Endometrium (tissue), 2 donors: ENCODE measurements around the gene ETDB.
"Not testable (repeated sequence)": the region's sequence is repeated elsewhere in the genome, so short reads cannot be mapped to it uniquely, and the experiment has no call there.

Experiments used
- FAIRE-seq: peaks from 2 replicates; lab custom pipeline; 2012; peaks lifted over from hg19 to GRCh38; lab: Jason Lieb, UNC
- donor health status: control.
- donor health status: control.

ETDB gene

DNA sequence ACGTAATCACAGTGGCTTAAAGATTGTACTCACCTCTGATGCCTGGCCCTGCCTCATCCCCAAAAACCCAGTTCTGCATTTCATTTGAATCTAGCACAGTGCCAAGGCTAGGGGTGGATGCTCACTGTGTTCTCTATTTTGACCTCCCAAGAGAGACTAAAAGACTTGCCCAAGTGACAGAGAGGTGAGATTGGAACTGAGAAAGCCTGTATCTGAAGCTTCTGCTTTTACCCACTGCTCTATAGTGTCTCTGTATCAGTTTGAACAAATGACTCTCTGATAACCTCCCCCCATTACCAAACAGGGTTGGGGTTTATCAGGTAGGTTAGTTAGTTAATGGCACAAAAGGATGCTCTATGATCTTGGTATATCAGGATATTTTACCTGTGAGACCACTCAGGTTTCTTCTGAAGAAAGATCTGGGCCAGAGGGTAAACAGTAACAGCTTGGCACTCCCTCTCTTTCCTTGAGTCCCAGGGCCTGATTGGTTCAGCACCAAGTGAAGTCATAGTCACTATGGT is at the start of gene ETDB:
ETDB (minus strand) TSS at position 471 of the 521 bp plus-strand sequence. CDS start 1,265 bp downstream, outside the sequence.
- not testable (repeated sequence) for FAIRE-seq

DNA sequence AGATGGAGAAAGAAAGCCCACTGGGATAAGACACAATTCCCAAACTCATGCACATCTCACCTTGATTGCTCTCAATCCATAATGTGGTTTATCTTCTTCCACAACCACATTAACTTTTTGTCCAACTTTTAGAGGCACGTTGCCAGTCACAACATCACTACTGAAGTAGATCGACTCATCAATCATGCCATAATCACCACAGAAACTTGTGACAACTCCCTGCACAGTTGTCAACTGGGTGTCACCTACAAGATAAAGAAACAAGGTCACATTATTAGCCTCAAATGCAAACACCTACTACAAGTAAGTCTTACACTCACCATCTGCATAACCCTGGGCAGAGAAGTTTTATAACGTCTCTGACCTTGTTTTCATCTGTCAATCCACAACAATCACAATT is 49.2 kb upstream of the ETDB start:
- not testable (repeated sequence) for FAIRE-seq

DNA sequence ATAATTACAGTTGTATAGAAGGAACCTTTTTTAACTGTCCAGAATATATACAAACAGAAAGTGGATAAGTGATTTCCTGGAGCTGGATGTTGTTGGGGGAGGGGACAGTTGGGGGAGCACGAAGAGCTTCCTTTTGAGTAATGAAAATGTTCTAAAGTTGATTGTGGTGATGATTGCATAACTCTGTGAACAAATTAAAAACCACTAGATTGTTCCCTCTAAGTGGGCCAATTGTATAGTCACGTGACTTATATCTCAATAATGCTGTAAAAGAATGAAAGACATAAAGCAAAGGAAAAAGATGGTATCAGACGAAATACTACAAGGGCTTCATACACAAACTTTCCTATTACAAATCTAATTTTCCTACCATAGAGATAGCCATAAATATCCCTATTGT is 48.2 kb upstream of the ETDB start:
- FAIRE-seq: no peak

DNA sequence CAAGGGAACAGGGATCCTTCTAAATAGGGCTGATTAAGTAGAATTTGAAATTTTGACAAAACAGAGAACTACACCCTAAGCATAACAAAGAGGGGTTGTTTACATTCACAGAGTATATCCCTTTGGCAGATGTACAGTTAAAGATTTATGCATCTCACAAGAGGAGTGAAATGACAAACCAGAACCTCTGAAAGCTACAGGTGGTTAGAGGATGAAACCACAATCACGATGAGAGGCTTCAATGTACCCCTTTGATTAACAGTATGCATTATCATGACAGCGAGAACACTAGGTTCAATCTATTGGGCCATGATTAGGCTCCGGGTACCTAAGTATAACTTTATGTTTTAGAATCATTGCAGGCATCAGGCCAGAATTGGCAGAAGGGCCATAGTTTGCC is 34.4 kb upstream of the ETDB start:
- not testable (repeated sequence) for FAIRE-seq

DNA sequence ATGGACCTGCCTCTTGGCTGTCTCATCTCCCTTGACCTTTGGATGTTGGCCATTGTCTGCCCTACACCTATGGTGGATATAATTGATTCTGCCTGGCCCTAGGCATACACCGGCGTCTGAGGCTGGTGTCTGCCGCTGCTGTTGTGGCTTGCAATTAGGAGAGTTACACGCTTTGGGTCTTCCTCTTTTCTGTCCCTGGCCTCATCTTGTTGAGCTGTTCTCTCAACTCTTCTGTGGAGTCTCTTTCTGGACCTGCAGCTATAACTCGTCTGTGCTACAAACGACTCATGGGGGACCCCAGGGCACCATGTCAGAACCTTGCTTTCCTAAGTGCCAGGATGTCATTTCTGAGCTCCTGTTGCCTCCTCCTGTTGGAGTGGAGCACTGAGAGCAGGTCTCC is 5.8 kb upstream of the ETDB start:
- not testable (repeated sequence) for FAIRE-seq

DNA sequence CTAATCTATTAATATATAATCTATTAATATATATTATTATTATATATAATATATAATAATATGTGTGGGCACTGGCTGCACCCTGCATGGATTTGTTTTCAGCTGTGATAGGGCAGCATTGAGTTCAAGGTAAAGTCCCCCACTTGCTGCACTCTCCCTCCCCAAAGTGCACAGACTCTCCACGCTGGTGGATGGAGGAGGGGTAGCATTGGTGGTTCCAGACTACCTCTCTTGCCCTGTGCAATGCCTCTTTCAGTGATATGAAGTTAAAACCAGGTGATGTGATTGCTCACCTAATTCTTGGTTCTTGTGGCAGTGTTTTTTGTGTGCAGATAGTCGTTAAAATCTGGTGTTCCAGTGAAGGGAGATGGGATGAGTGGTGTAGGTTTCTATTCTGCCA is 4.3 kb downstream of the ETDB start:
- not testable (repeated sequence) for FAIRE-seq

DNA sequence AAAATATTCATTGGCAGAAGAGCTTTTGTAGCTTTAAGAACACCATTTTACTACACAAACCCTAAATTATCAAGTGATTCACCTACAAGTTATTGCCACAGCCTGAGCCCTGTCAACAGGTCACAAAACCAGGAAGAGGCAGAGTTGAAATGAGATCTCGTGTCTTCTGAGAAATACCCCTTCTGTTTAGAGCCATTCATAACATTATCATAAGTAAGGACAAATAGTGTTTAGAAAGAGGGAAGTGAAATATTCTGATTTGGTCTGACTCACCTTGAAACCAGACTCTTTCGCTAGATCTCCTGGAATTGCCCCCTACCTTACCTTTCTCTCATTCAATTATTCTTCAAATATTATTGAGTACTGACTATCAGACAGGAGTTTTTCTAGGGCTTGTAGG is 5.9 kb downstream of the ETDB start:
- no peak for FAIRE-seq

DNA sequence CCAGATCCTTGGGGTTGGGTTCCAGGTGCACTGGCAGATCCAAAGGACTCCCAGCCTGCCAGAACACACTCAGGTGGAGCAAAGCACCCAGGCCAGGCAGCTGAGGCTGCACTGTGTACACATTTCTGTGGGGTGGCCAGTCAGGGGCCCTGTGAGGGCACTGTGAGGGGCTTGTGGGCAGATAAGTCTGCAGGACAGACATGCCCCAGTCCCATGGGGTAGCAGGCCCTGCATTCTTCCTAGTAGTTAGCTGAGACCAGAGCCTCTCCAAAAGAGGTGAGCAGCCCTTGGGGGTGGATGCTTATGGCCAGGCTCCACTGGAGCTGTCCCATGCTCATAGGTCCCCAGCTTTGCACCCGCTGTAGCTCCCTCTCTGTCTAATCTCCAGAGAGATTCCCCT is 7.6 kb downstream of the ETDB start:
- no peak for FAIRE-seq

DNA sequence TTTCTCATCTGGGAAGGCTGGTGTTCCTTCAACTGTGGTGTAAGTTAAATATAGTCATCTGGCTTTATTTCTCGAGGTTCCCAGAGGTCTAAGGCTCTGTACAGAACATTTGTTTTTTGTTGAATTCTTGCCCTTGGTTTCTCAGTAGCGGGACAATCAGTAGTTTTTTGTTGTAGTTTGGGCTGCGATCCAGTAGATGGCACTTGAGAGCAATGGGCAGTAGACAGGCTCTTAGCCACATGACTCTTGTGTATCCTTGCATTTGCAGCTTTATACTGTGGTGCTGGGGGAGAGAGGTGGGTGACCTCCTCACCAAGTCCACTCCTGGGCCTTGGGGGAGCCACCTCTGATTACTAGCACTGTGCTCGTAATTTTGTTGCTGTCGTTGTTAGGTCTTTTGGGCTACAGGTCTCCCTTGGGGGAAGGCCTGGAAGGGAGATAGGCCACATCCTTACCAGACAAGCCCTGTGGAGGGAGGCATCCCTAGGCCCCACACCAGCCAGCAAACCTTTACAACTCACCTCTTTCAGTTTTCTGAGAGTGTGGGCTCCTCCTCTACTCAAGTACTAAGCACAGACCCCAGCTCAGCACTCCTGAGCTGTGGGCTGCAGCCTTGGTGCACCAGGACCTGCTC is 8.1 kb downstream of the ETDB start:
- no peak for FAIRE-seq

DNA sequence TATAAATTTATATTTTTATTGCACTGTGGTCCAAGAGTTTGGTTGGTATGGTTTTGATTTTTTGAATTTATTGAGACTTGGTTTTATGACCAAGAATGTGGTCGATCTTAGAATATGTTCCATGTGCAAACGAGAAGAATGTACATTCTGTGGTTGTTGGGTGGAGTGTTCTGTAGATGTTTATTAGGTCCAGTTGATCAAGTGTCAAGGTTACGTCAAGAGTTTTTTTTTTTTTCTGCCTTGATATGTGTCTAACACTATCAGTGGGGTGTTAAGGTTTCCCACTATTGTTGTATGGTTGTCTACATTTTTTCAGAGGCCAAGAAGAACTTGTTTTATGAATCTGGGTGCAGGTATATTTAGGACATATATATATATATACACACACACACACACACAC is 10.8 kb downstream of the ETDB start:
- no peak for FAIRE-seq

DNA sequence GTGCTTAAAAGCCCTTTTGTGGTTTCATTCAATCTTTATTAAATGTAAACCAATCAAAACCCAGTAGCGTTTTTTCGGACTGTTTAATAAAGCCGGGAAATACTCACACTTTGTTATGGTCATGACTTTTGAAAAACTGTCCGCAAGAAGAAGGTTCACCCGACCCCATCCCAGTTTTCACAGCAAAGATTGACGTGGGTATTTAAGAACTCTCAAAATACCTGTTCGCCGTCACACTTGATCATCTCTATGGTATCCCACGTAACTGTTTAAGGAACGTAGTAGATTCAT is 20.9 kb downstream of the ETDB start:
- FAIRE-seq: no peak

DNA sequence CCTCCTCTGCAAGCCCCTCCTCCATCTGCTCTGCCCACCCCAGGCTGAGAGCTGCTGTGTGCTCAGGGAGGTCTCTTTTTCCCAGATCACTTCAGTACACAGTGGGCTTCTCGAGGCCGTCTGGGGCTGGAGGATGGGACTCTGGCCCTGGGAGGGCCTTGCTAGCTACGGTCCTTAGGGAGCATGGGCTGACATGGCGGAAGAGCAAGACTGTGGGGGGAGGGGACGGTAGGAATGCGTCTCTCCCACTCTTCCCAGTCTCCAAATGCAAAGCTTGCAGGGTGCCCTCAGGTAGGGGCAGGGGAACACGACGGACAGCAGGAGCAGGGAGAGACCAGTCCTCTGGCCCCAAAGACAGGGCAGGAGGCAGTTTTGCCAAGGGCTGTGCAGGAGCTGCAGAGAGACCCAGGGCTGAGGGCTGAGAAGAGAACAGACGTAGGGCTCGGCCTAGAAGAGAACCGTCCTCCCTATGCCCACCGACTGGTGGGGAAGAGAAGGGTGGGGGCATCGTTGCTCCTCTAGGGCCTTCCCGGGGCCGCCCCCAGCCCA is 23.1 kb downstream of the ETDB start:
- FAIRE-seq: not testable (repeated sequence)

DNA sequence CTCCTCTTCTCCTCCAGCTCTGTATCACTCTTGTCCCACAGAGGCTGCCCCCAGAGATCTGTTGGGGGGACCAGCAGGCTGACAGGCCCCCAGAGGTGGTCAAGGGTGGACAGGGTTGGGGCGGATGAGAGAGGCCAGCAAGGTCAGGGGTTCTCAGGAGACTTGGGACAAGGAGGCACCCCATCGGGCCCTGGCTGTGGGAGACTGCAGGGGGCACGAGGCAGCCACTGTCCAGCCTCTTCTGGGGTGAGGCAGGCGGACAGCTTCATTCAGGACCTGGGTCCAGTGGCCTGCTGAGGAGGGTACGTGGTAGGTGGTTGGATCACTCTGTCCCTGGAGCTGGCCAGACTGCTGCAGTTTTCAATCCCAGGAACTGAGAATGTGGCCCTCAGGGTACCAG is 24.6 kb downstream of the ETDB start:
- no peak for FAIRE-seq

DNA sequence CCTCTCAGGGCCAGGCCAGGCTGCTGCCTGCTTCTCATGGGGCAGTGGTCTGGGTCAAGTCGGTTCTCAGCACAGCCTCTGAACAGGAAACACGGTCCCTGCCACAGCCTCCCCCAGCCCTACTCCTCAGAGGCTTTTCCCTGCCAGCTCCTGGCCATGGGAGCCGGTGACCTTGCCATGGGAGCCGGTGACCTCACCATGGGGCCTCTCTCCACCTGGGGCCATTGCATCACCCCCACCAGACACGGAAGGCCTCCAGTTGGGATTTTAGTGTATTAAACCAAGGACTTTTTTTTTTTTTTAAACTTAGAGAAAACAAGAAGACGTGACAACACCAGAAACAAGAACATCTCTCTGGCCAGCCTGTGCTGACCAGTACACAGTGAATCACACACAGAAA is 25.6 kb downstream of the ETDB start:
- FAIRE-seq: no peak

DNA sequence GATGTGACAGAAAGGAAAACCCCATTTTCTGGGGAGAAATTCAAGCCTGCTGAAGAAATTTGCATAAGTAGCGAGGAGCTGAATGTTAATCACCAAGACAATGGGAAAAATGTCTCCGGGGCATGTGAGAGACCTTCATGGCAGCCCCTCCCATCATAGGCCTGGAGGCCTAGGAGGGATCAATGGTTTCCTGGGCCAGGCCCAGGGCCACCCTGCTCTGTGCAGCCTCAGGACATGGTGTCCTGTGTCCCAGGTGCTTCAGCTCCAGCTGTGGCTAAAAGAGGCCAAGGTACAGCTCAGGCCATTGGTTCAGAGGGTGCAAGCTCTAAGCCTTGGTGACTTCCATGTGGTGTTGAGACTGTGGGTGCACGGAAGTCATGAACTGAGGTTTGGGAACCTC is 31.2 kb downstream of the ETDB start:
- FAIRE-seq: no peak

DNA sequence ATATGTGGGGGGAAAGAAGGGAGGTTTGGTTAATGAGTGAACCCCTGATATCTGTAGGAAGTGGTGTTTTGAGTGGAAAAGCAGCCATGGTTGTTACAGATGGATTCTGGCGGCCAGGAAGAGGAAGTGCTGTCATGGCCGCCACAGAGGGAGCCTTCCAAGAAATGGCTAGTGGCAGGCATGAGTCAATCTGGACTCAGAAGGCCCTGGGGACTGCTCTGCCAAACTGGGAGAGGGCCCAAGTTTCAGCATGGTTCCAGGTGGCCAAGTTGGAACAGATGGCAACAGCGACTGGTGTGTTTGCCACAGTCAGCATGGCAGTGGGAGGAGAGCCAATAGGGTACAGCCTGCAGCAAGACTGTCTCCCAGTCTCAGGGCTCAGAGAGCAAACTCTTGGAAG is 32.5 kb downstream of the ETDB start:
- FAIRE-seq: no peak

DNA sequence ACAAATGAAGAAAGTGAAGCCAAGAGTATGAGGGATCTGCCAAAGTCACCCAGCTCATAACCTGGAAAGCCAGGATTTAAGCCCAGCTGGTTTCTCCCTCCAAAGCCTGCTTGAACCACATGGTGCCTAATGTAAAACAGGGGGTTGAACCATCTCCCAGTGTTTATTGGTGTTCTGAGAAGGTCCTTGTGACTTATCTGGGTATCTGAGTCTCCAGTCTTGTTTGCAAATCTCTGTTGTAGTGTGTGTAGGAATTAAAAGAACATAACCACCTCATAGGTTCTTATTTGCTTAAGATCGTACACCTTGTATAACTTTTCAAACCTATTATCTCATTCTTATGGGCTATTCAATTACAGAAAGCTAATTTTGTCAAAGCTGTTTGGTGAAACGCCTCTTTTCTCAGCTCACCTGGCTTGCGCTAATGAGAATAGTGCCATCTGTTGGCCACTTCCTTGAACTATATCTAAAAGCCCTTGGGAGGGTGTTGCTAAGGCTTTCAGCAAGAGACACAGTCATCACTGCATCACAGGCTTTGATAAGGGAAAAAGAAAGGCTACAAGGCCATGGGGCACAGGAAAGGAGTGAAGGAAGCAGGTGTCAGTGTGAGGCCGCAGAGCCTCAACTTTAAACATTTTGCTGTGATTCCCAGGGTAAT is 34.0 kb downstream of the ETDB start:
- FAIRE-seq: peak; percentile 26

DNA sequence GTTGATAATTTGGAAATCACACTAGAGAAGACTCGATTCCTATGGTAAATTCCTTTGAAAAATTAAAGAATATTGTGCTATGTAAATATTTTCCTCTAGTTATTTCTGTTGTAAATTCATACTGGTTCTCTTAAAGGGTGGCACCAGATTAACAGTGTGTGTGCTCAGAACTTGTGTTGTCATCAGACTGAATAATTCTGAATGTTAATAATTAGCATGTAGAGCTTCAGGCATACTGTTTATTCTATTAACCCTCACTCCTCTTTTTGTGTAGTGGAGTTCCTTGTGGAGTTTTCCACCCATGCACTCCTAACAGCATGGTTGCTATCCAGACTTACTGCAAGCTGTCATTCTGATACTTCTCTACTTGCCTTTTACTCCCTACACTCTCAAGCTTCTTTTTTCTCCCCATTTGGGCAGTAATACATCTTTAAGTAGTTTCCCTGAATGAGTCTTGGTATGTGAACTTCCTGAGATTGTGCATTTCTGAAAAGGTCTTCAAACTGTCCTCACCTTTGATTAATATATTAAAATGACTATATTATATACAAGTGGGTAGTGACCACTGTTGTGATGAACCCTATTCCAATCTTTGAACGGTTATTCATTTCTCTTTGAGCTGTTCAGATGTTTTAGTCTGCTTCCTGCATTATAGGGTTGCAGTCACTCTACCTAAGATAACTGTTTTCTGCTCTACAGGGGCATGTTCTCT is 38.5 kb downstream of the ETDB start:
- no peak for FAIRE-seq
